GM23338 (cell line): ENCODE data around the gene CASP5. TPM values are rescaled to one million over a fixed set of nuclear protein-coding genes. Genes with fewer than 3 reads are reported as not detected.

Source experiments
- ATAC-seq: fragments of 200-7000 bp; cut with Tn5 transposase; 3 replicates; pipeline ENCODE4 v1.9.1; 2020
- DNase-seq: peaks from one replicate; pipeline ENCODE4 v3.0.0-alpha.2; 2015; ENCODE audit warnings: low spot score
- H2AFZ ChIP-seq: fragments of 200-600 bp; sonication (generic); 2 replicates; pipeline ENCODE4 v1.8.0; 2016; ENCODE audit warnings: antibody characterized with exemption, mild to moderate bottlenecking, moderate library complexity
- H3F3A ChIP-seq: fragments of 200-600 bp; sonication (generic); replicated peaks from 2 replicates; pipeline ENCODE4 v1.8.0; 2017; ENCODE audit warnings: antibody characterized with exemption, mixed run types, low read depth
- H3K27ac ChIP-seq: fragments of 200-600 bp; sonication (generic); 2 replicates; pipeline ENCODE4 v1.6.1; 2016; ENCODE audit warnings: low read depth
- H3K27me3 ChIP-seq: fragments of 200-600 bp; sonication (generic); 2 replicates; pipeline ENCODE4 v1.8.0; 2016; ENCODE audit warnings: mild to moderate bottlenecking, mixed run types, moderate library complexity; ENCODE audit not compliant: insufficient read depth
- H3K36me3 ChIP-seq: fragments of 200-600 bp; sonication (generic); 2 replicates; pipeline ENCODE4 v1.8.0; 2016; ENCODE audit warnings: mild to moderate bottlenecking; ENCODE audit not compliant: insufficient read depth
- H3K4me1 ChIP-seq: fragments of 200-600 bp; sonication (generic); 2 replicates; pipeline ENCODE4 v1.8.0; 2016; ENCODE audit warnings: mild to moderate bottlenecking, moderate library complexity; ENCODE audit not compliant: insufficient read depth
- H3K4me2 ChIP-seq: fragments of 200-600 bp; sonication (generic); 2 replicates; pipeline ENCODE4 v1.7.1; 2017; ENCODE audit warnings: mixed run types
- H3K4me3 ChIP-seq: fragments of 200-600 bp; sonication (generic); 2 replicates; pipeline ENCODE4 v1.6.1; 2016; ENCODE audit warnings: mixed run types
- H3K79me2 ChIP-seq: fragments of 200-600 bp; sonication (generic); replicated peaks from 2 replicates; pipeline ENCODE4 v1.8.0; 2017; ENCODE audit warnings: mild to moderate bottlenecking; ENCODE audit not compliant: insufficient read depth
- H3K9me2 ChIP-seq: fragments of 200-600 bp; sonication (generic); 2 replicates; pipeline ENCODE4 v1.8.0; 2017; ENCODE audit not compliant: insufficient read depth
- H4K20me1 ChIP-seq: fragments of 200-600 bp; sonication (generic); replicated peaks from 2 replicates; pipeline ENCODE4 v1.8.0; 2017; ENCODE audit warnings: mild to moderate bottlenecking; ENCODE audit not compliant: insufficient read depth
- H3K27ac Mint-ChIP-seq: 2 replicates; pipeline ENCODE4 v1.8.0; 2020; ENCODE audit warnings: inconsistent platforms, mild to moderate bottlenecking, moderate library complexity, mixed read lengths
- H3K27me3 Mint-ChIP-seq: 3 replicates; pipeline ENCODE4 v1.8.0; 2022; ENCODE audit warnings: low read depth, mild to moderate bottlenecking, moderate library complexity, mixed read lengths, inconsistent platforms; ENCODE audit not compliant: insufficient read depth, poor library complexity
- H3K36me3 Mint-ChIP-seq: 3 replicates; pipeline ENCODE4 v1.8.0; 2021; ENCODE audit warnings: low read depth, mild to moderate bottlenecking, inconsistent platforms, moderate library complexity, mixed read lengths
- H3K4me1 Mint-ChIP-seq: 3 replicates; pipeline ENCODE4 v1.8.0; 2020; ENCODE audit warnings: mild to moderate bottlenecking, inconsistent platforms, mixed read lengths
- H3K4me3 Mint-ChIP-seq: 3 replicates; pipeline ENCODE4 v1.8.0; 2021; ENCODE audit warnings: moderate library complexity, mild to moderate bottlenecking, inconsistent platforms, mixed read lengths
- H3K9me3 Mint-ChIP-seq: 3 replicates; pipeline ENCODE4 v1.8.0; 2020; ENCODE audit warnings: moderate library complexity, mild to moderate bottlenecking, inconsistent platforms, mixed read lengths
- CREB1 ChIP-seq: fragments of 250-450 bp; sonication (Bioruptor Pico); IDR thresholded peaks from 2 replicates; pipeline ENCODE4 v1.5.0; 2020; ENCODE audit warnings: low read depth, mild to moderate bottlenecking, moderate library complexity
- EZH2phosphoT487 ChIP-seq: fragments of 200-600 bp; sonication (generic); IDR thresholded peaks from one replicate; pipeline ENCODE4 v1.8.1; 2018; ENCODE audit warnings: antibody characterized with exemption; ENCODE audit not compliant: unreplicated experiment
- NANOG ChIP-seq: IDR thresholded peaks from 2 replicates; pipeline ENCODE4 v1.6.1; 2016; ENCODE audit warnings: antibody characterized with exemption, borderline replicate concordance
- POLR2AphosphoS5 ChIP-seq: IDR thresholded peaks from 2 replicates; pipeline ENCODE4 v1.6.1; 2016; ENCODE audit warnings: antibody characterized with exemption, low read depth
- STAT1 ChIP-seq: IDR thresholded peaks from one replicate; pipeline ENCODE4 v1.6.1; 2016; ENCODE audit warnings: antibody characterized with exemption; ENCODE audit not compliant: unreplicated experiment
- ZNF114 ChIP-seq: fragments of 250-450 bp; sonication (Bioruptor Pico); IDR thresholded peaks from 2 replicates; pipeline ENCODE4 v1.5.0; 2020; ENCODE audit warnings: mild to moderate bottlenecking, moderate library complexity
- polyA plus RNA-seq: library from polyadenylated mRNA; unstranded; fragments of >200 nt; fragmentation: Nextera tagmentation; extraction: Ambion mirVana; gene quantifications from 2 replicates; pipeline ENCODE4 v1.2.1, GENCODE V29; 2016
- total RNA-seq: library from RNA; depleted of rRNA; stranded (reverse); fragments of >200 nt; shearing (Covaris generic); gene quantifications from 2 replicates; pipeline ENCODE4 v1.2.3, GENCODE V29; 2014
- TF ChIP-seq, protein P1 (sequence below): IDR thresholded peaks from one replicate; pipeline ENCODE4 v1.6.1; 2018; ENCODE audit warnings: antibody characterized with exemption; ENCODE audit not compliant: unreplicated experiment
- TF ChIP-seq, protein P2 (sequence below): IDR thresholded peaks from 2 replicates; pipeline ENCODE4 v1.6.1; 2016; ENCODE audit warnings: antibody characterized with exemption
- TF ChIP-seq, protein P3 (sequence below): fragments of 250-450 bp; sonication (Bioruptor Pico); IDR thresholded peaks from 2 replicates; pipeline ENCODE4 v1.5.0; 2020; ENCODE audit warnings: mild to moderate bottlenecking, moderate library complexity

CASP5 gene
- total and polyA plus RNA-seq, 2 experiments from 2014 or later, result not detected

DNA sequence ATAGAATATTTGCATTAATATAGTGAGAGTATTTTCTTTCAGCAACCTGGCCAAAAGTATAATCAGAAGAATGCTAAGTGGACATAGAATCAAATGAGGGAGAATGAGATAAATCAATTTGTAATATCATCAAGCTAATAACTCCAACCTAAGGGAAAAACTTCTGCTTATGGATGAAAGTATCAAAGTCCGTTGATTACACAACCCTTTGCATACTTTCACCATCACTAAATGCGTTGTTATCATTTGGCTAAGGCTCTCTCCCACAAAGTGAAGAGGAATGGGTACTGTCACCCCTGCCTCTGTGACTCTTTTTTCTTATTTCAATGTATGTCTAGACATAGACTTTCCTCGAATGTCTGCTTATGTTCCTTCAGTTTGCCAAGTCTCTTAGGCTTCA lies 38.2 kb downstream of the CASP5 start (continued):
- TF ChIP-seq, protein P1, sequence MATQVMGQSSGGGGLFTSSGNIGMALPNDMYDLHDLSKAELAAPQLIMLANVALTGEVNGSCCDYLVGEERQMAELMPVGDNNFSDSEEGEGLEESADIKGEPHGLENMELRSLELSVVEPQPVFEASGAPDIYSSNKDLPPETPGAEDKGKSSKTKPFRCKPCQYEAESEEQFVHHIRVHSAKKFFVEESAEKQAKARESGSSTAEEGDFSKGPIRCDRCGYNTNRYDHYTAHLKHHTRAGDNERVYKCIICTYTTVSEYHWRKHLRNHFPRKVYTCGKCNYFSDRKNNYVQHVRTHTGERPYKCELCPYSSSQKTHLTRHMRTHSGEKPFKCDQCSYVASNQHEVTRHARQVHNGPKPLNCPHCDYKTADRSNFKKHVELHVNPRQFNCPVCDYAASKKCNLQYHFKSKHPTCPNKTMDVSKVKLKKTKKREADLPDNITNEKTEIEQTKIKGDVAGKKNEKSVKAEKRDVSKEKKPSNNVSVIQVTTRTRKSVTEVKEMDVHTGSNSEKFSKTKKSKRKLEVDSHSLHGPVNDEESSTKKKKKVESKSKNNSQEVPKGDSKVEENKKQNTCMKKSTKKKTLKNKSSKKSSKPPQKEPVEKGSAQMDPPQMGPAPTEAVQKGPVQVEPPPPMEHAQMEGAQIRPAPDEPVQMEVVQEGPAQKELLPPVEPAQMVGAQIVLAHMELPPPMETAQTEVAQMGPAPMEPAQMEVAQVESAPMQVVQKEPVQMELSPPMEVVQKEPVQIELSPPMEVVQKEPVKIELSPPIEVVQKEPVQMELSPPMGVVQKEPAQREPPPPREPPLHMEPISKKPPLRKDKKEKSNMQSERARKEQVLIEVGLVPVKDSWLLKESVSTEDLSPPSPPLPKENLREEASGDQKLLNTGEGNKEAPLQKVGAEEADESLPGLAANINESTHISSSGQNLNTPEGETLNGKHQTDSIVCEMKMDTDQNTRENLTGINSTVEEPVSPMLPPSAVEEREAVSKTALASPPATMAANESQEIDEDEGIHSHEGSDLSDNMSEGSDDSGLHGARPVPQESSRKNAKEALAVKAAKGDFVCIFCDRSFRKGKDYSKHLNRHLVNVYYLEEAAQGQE, result no peak
- TF ChIP-seq, protein P2, sequence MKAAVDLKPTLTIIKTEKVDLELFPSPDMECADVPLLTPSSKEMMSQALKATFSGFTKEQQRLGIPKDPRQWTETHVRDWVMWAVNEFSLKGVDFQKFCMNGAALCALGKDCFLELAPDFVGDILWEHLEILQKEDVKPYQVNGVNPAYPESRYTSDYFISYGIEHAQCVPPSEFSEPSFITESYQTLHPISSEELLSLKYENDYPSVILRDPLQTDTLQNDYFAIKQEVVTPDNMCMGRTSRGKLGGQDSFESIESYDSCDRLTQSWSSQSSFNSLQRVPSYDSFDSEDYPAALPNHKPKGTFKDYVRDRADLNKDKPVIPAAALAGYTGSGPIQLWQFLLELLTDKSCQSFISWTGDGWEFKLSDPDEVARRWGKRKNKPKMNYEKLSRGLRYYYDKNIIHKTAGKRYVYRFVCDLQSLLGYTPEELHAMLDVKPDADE, result no peak
- TF ChIP-seq CREB1 (CRISPR knock-in tag) (no peak), POLR2AphosphoS5 (no peak), ZNF114 (CRISPR knock-in tag) (no peak), NANOG (no peak), EZH2phosphoT487 (no peak)

DNA sequence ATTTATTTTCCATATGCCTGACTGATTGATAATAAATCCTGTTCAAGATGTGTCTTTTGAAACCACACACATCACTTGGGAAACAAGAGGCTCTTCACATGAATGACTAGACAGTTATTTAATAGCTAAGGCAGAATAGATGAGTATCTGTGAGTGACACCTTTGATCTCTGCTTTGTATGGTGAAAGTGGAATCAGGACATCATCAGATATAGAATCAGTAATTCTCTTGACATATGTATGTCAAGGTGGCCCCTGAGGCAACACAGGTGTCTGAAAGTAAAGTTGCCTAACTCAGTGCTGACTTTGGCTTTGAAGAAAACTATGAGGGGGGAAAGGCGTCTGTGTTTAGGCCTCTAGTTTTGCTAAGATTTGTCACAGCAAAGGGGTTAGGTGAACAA lies 43.1 kb downstream of the CASP5 start:
- no peaks in the 10 kb centered on the region for H4K20me1 ChIP-seq
- H3K27me3 ChIP-seq, result no peaks in the 10 kb centered on the region
- no peak overlapping the region for H3K4me3 Mint-ChIP-seq
- peaks cover 3% of the 10 kb centered on the region; the same call in 2 of the 3 replicates for H3K36me3 Mint-ChIP-seq
- no peaks in the 10 kb centered on the region for H3K4me1 ChIP-seq
- H3K27me3 Mint-ChIP-seq, result no peaks in the 10 kb centered on the region
- no peak overlapping the region for H3K27ac ChIP-seq
- no peaks in the 10 kb centered on the region for H3K79me2 ChIP-seq
- ATAC-seq (no peak), DNase-seq (no peak)
- H3K4me1 Mint-ChIP-seq, result no peaks in the 10 kb centered on the region
- no peak overlapping the region for H3K4me2 ChIP-seq
- H2AFZ ChIP-seq, result no peak overlapping the region
- H3K9me3 Mint-ChIP-seq, result peaks cover 6% of the 10 kb centered on the region
- no peaks in the 10 kb centered on the region for H3K36me3 ChIP-seq
- H3K27ac Mint-ChIP-seq, result no peak overlapping the region
- H3K9me2 ChIP-seq, result 0 out of 2 replicates have a peak, but pooled peaks cover 7% of the 10 kb centered on the region
- H3K4me3 ChIP-seq, result no peak overlapping the region
- no peaks in the 10 kb centered on the region for H3F3A ChIP-seq
- TF ChIP-seq, protein P2, result no peak
- TF ChIP-seq STAT1 (no peak), ZNF114 (CRISPR knock-in tag) (no peak)
- TF ChIP-seq, protein P1, result no peak
- TF ChIP-seq, protein P3, sequence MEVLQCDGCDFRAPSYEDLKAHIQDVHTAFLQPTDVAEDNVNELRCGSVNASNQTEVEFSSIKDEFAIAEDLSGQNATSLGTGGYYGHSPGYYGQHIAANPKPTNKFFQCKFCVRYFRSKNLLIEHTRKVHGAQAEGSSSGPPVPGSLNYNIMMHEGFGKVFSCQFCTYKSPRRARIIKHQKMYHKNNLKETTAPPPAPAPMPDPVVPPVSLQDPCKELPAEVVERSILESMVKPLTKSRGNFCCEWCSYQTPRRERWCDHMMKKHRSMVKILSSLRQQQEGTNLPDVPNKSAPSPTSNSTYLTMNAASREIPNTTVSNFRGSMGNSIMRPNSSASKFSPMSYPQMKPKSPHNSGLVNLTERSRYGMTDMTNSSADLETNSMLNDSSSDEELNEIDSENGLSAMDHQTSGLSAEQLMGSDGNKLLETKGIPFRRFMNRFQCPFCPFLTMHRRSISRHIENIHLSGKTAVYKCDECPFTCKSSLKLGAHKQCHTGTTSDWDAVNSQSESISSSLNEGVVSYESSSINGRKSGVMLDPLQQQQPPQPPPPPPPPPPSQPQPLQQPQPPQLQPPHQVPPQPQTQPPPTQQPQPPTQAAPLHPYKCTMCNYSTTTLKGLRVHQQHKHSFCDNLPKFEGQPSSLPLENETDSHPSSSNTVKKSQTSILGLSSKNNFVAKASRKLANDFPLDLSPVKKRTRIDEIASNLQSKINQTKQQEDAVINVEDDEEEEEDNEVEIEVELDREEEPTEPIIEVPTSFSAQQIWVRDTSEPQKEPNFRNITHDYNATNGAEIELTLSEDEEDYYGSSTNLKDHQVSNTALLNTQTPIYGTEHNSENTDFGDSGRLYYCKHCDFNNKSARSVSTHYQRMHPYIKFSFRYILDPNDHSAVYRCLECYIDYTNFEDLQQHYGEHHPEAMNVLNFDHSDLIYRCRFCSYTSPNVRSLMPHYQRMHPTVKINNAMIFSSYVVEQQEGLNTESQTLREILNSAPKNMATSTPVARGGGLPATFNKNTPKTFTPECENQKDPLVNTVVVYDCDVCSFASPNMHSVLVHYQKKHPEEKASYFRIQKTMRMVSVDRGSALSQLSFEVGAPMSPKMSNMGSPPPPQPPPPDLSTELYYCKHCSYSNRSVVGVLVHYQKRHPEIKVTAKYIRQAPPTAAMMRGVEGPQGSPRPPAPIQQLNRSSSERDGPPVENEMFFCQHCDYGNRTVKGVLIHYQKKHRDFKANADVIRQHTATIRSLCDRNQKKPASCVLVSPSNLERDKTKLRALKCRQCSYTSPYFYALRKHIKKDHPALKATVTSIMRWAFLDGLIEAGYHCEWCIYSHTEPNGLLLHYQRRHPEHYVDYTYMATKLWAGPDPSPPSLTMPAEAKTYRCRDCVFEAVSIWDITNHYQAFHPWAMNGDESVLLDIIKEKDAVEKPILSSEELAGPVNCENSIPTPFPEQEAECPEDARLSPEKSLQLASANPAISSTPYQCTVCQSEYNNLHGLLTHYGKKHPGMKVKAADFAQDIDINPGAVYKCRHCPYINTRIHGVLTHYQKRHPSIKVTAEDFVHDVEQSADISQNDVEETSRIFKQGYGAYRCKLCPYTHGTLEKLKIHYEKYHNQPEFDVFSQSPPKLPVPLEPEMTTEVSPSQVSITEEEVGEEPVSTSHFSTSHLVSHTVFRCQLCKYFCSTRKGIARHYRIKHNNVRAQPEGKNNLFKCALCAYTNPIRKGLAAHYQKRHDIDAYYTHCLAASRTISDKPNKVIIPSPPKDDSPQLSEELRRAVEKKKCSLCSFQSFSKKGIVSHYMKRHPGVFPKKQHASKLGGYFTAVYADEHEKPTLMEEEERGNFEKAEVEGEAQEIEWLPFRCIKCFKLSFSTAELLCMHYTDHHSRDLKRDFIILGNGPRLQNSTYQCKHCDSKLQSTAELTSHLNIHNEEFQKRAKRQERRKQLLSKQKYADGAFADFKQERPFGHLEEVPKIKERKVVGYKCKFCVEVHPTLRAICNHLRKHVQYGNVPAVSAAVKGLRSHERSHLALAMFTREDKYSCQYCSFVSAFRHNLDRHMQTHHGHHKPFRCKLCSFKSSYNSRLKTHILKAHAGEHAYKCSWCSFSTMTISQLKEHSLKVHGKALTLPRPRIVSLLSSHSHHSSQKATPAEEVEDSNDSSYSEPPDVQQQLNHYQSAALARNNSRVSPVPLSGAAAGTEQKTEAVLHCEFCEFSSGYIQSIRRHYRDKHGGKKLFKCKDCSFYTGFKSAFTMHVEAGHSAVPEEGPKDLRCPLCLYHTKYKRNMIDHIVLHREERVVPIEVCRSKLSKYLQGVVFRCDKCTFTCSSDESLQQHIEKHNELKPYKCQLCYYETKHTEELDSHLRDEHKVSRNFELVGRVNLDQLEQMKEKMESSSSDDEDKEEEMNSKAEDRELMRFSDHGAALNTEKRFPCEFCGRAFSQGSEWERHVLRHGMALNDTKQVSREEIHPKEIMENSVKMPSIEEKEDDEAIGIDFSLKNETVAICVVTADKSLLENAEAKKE, result no peak
